ENCODE results near the gene MORN1.

DNA sequence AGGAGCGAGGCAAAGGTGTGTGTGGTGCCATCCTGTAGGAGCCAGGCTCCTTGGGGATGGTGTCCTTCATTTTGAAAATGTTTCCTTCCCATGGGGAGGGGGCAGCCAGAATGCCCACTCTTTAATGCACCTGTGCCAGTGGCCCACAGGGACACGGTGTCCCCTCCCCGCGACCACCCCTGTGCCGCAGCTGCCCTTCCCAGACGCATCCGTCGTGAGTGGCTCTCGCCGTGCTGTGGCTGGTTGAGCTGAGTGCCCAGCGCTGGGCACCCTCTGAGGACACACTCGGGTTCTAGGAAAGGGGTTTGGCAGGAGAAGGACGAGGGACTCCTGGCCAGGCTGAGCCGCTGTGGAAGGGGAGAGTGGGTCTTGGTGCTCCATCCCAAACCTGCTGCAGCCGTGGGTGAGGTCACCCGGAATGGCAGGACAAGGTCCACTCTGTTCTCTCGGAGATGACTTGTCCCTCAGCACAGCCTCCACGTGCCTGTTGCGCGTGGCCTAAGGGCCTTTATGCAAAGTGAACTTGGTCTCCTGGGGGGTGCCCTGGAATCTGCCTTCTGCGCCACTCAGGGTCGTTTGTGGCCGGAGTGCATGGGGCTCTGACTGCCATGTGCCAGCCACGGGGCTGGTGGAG is 88.9 kb downstream of the MORN1 start:
- TF ChIP-seq, protein P1, sequence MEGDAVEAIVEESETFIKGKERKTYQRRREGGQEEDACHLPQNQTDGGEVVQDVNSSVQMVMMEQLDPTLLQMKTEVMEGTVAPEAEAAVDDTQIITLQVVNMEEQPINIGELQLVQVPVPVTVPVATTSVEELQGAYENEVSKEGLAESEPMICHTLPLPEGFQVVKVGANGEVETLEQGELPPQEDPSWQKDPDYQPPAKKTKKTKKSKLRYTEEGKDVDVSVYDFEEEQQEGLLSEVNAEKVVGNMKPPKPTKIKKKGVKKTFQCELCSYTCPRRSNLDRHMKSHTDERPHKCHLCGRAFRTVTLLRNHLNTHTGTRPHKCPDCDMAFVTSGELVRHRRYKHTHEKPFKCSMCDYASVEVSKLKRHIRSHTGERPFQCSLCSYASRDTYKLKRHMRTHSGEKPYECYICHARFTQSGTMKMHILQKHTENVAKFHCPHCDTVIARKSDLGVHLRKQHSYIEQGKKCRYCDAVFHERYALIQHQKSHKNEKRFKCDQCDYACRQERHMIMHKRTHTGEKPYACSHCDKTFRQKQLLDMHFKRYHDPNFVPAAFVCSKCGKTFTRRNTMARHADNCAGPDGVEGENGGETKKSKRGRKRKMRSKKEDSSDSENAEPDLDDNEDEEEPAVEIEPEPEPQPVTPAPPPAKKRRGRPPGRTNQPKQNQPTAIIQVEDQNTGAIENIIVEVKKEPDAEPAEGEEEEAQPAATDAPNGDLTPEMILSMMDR (IDR thresholded peaks at IDR 0.05; ENCODE audit: low read depth, low read length, missing input control) = no peak
- no peak for TF ChIP-seq SP1 (IDR thresholded peaks at IDR 0.05)
- no peak for TF ChIP-seq TAF1 (conservative IDR thresholded peaks at IDR 0.05)
- TF ChIP-seq EGR1 (IDR thresholded peaks at IDR 0.05; ENCODE audit: low read depth in 2 of 2) = no peak
- no peak for TF ChIP-seq GABPA (IDR thresholded peaks at IDR 0.05 in 1 of 2, conservative IDR thresholded peaks at IDR 0.05 in 1 of 2)
- no peak for TF ChIP-seq RXRA (IDR thresholded peaks at IDR 0.05)
- TF ChIP-seq, protein P2, sequence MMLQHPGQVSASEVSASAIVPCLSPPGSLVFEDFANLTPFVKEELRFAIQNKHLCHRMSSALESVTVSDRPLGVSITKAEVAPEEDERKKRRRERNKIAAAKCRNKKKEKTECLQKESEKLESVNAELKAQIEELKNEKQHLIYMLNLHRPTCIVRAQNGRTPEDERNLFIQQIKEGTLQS (IDR thresholded peaks at IDR 0.05) = no peak
- TF ChIP-seq YY1 (IDR thresholded peaks at IDR 0.05) = no peak
- TF ChIP-seq JUND (IDR thresholded peaks at IDR 0.05) = no peak

All from liver (tissue), 3 donors.